Lung microvascular endothelial cell (primary cell): Measurements from ENCODE around the gene GLCCI1. TPM values are rescaled to one million over a fixed set of nuclear protein-coding genes. Genes with fewer than 3 reads are reported as not detected.
"Not testable (repeated sequence)": the region's sequence is repeated elsewhere in the genome, so short reads cannot be mapped to it uniquely, and the experiment has no call there.

ENCODE experiments used
- DNase-seq, 2 donors: peaks; one replicate each; pipeline versions ENCODE4 v3.0.0 to v3.0.0-alpha.2; 2010; ENCODE audit warnings: low read depth in 2 of 2
- total RNA-seq: library from RNA; depleted of rRNA; stranded (reverse); fragments of >200 nt; gene quantifications from 2 replicates; pipeline ENCODE4 v1.2.1, GENCODE V29; 2014

Gene GLCCI1
- total RNA-seq, 1 donor from 2014 or later: 1.4 TPM

- DNase-seq: not testable (repeated sequence)
Measured at GRCh38 chr7:8048067-8048466, 79.5 kb downstream of the GLCCI1 start.

- DNase-seq: no peak
Measured at GRCh38 chr7:8051373-8051772, 82.8 kb downstream of the GLCCI1 start.

GRCh38 chr7:8051998-8052397 lies 83.4 kb downstream of the GLCCI1 start:
- DNase-seq: no peak

- no peak for DNase-seq
Measured at GRCh38 chr7:8052824-8053223, 84.2 kb downstream of the GLCCI1 start.

GRCh38 chr7:8056439-8056838 lies 87.8 kb downstream of the GLCCI1 start:
- no peak for DNase-seq

- DNase-seq: no peak
Measured at GRCh38 chr7:8057566-8057965, 89.0 kb downstream of the GLCCI1 start.

- DNase-seq: no peak
Measured at GRCh38 chr7:8058322-8058721, 89.7 kb downstream of the GLCCI1 start.

GRCh38 chr7:8058852-8059251 lies 90.3 kb downstream of the GLCCI1 start:
- peak; percentile 9 to 75 for DNase-seq

- DNase-seq: no peak
Measured at GRCh38 chr7:8060241-8060640, 91.6 kb downstream of the GLCCI1 start.

- DNase-seq: not testable (repeated sequence)
Measured at GRCh38 chr7:8063300-8063699, 94.7 kb downstream of the GLCCI1 start.

- DNase-seq: no peak
Measured at GRCh38 chr7:8063706-8064297, 95.2 kb downstream of the GLCCI1 start.

GRCh38 chr7:8064828-8065227 lies 96.2 kb downstream of the GLCCI1 start:
- no peak for DNase-seq

GRCh38 chr7:8065356-8065813 lies 96.8 kb downstream of the GLCCI1 start:
- DNase-seq: no peak

- no peak for DNase-seq
Measured at GRCh38 chr7:8068892-8069686, 100.5 kb downstream of the GLCCI1 start.

GRCh38 chr7:8070451-8071180 lies 102.0 kb downstream of the GLCCI1 start:
- no peak for DNase-seq

GRCh38 chr7:8078418-8078817 lies 109.8 kb downstream of the GLCCI1 start:
- no peak for DNase-seq

GRCh38 chr7:8082762-8083161 lies 114.2 kb downstream of the GLCCI1 start:
- DNase-seq: no peak

- no peak for DNase-seq
Measured at GRCh38 chr7:8084836-8085235, 116.2 kb downstream of the GLCCI1 start.

GRCh38 chr7:8085420-8085819 lies 116.8 kb downstream of the GLCCI1 start:
- DNase-seq: no peak

- DNase-seq: no peak
Measured at GRCh38 chr7:8086239-8086638, 117.6 kb downstream of the GLCCI1 start.

GRCh38 chr7:8089036-8089780 lies 120.6 kb downstream of the GLCCI1 start:
- no peak for DNase-seq

GRCh38 chr7:8092140-8092539 lies 123.5 kb downstream of the GLCCI1 start:
- no peak for DNase-seq
